HG03103 (cell line): Measurements from ENCODE around the gene LRMDA.

ENCODE experiments used
- ATAC-seq: cut with Tn5 transposase; IDR thresholded peaks from one replicate; pipeline ENCODE4 v1.9.1; 2021; ENCODE audit warnings: low read depth; ENCODE audit not compliant: unreplicated experiment

Gene LRMDA

DNA sequence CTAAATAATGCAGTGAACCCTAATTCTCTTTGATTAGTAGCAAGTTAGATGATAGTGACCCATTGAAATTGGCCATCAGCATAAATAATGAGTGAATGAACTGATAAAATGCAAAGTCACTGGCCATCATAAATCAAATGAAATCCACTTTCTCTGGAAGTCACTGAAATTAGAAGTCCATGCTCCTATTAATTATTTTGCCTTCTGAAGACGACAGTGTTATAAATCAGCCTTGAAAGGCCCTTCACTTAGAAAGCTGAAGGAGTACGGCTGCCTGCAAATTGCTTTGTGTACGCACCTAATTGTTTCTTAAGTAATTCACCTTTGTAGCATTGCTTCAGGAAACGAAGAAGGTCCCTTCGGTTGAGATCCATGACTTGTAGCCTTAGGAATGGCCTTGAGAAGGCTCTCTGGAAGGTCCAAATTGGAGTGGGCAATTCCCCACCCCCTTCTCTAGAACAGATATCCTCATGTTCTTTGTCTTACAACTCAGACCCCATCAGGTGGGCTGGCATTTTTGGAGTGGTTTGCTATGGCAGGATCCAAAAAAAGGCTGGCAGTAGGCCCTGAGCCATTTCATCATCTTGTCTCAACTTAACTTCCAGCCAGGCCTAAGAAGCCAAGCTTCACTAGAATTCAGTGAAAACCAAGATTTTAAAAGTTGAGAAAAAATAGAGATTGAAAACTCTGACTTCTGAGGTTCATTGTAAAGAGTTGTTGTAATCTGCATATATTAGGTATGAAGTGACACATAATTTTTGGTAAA is 420.3 kb downstream of the LRMDA start:
- ATAC-seq: no peak

DNA sequence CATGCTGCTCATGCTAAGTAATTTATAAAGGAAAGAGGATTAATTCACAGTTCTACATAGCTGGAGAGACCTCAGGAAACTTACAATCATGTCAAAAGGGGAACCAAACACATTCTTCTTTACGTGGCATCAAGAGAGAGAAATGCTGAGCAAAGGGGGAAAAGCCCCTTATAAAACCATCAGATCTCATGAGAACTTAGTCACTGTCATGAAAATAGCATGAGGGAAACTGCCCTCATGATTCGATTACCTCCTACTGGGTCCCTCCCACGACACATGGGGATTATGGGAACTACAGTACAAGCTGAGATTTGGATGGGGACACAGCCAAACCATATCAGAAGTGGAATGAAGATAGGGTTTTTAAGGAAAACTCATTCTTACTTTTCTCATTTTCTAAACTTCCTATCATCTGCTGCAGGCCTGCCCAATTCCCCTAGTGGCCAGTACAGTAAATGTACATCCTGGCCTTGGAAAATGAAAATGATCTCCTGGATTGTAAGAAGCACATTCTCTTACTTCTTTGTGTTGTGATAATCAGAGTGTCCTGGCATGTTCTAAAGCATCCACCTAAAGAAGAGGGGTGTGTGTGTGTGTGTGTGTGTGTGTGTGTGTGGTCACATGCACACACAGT is 421.5 kb downstream of the LRMDA start:
- ATAC-seq: no peak

DNA sequence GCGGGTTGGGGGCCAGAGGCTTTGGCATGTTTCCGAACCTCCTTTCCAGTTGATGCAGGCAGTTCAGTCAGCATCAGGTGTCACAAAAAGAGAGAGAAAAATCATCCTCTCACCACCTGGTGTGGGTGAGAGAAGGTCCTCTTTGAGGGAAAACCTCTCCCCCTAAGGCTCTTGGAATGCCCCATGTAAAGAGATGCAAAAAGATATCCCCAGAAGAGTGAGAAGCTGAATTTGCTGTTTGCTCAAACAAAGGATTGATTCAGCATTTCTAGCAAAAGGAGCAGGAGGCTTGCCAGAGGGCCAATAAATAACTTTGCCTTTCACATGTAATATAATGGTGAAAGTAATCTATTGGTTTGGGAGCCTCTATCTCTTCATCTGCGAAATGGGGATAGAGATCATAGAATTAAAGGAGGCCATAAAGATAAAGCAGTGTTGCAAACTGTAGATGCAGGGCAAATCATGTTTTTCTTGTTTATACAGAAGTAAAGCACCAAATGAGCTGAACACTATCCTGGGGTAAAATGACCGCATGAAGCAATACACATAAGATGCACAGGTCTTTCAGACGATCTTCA is 425.9 kb downstream of the LRMDA start:
- ATAC-seq: no peak

DNA sequence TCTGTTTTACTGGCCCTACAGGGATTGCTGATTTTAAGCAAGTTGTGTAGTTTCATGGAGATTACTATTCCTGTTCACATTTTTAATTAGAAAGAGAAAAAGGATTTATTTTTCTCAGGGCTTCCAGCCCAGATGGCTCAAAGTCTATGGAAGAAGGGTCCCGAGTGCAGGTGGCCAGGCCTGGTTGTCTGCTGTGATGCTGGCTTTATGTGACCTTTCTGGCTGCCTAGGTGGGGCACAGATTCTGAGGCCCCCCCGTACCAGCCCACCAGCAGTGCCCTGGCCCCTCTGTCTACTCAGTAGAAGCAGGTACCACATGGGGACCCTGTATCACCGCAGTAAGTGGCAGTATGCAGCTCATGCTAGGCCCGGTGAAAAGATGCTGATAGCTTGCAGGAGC is 426.5 kb downstream of the LRMDA start:
- no peak for ATAC-seq

DNA sequence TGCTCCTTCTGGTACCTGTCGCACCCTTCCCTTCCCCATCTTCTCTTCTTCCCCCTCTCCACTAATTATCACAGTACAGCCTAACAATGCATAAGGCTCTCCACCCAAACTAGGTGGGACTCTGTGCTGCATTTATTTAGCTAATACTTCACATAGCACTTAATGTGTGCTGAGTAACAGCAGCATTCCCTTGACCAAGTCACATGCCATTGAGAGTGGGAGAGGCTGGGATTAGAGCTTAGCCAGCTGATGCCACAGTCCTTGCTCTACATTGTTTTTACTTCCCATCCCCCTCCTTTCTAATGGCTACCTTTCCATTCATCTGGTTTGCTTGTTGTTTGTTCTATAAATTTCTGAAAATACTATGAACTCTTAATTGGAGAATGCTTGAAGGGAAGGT is 426.9 kb downstream of the LRMDA start:
- ATAC-seq: no peak

DNA sequence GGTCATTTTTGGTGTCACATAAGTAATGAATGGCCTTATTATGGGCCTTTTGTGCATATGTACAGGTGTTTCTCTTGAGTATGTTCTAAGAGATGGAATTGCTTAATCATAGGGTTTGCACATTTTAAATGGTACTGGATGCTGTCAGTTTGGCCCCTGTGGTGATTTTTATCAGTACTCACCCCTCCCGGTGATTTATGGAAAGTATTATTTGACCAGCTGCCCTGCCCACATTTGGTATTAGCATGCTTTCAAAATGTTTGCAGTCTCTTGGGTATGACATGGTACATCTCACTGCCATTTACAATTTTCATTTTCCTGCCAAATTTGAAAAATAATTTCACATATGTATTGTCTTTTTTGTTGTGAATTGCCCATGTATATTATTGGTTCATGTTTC is 427.7 kb downstream of the LRMDA start:
- no peak for ATAC-seq

DNA sequence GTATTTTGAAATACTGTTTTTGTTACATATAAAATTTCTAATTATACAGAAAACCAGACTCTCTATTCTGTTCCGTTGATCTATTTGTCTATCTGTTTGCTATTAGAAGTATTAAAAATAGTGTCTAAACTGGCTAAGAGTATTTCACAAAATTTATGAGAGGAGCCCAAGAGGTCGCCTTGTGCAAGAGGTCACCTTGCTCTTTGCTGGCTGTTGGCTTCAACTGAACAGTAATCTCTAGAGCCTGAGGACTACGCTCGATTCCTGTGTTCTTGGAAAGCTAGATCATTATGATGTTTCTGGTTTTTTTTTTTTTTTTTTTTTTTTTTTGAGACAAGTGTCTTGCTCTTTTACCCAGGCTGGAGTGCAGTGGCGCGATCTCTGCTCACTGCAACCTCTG is 428.6 kb downstream of the LRMDA start:
- ATAC-seq: no peak

DNA sequence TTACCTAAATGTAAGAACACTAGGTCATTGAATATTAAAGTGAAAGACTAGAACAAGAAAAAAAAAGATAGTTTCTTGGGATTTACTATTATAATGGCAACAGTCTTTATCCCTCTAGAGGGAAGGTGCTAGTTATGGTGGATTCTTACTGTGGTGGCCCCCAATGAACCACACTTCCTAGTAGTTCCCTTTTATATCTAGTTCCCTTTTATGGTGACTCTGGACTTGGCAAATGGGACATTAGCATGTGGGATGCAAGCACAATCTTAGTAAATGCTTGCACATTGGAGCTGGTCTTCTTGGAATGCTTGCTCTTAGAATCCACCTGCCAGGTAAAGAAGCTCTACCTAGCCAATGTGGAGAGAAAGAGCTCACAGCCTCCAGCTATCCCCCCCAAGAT is 430.2 kb downstream of the LRMDA start:
- ATAC-seq: no peak

DNA sequence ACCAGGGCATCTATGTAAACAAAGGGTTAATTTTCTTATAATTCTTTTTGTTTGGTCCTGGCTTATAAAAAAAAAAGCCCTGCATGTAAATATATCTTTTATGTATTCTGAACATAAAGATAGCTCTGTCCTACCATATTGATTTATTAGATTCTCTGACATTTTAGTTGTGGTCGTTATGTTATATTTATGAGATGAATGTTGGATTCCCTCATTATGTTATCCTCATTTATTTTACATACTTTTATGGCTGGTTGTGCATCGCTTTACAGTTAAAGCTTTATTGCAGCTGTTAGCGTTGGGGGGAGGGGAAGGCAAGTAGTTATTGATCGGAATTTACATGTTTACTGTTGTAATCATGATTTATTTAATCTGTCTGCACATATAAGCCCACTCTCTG is 431.5 kb downstream of the LRMDA start:
- no peak for ATAC-seq

DNA sequence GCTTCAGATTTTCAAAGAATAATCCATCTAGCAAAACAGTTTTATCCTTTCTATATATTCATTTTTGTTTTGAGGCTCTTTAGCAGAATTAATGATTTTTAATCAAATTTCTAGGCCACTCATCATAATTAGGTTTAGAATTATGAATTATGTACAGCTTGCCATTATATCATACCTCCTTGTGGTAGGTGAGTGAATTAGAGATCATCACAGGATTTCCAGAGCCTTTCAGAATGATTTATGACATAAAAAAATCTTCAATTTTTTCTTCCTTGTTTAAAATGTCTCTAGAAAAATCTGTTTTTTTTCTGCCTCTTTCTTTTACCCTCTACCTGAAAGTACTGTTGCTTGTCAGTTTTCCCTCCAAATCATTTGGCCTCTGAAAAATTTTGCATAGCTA is 433.3 kb downstream of the LRMDA start:
- ATAC-seq: no peak

DNA sequence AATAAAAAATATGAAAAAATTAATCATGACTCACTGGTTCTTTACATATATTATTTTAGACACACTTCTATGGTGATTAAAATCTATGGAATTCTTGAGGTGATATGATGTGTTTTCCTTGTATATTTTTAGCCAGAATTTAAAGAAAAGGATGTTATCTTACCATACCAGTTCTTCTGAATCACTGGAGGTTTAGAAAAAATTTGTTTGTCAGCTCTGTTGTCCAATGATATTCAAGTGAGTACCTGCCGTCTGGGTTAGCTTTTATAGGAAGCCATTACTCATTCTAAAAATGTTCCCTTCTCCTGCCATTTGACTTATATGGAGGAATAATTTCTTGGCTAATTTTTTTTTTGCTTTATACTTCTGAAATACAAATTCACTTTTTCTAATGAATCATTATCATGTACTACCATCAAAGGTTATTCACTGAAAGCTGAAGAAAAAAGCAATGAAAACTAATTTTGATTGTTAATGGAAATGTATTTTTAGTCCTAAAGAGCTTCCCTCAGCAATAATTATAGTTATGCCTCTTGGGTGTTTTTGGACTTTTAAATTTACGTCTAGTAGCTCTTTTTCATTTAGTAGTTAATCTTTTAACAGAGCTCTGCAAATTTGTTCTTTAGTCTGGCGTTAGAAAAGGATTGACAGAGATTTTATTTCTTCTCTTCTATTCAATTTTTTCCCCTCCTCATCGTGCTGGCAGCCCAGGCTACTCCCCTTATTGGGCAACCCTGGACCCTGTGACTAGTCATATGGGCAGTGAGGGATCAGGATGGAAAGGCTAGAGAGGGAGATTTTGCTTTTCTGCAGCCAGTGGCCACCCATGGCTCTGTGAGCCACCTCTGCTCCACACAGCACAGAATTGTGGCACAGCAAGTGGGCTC is 434.2 kb downstream of the LRMDA start:
- no peak for ATAC-seq

DNA sequence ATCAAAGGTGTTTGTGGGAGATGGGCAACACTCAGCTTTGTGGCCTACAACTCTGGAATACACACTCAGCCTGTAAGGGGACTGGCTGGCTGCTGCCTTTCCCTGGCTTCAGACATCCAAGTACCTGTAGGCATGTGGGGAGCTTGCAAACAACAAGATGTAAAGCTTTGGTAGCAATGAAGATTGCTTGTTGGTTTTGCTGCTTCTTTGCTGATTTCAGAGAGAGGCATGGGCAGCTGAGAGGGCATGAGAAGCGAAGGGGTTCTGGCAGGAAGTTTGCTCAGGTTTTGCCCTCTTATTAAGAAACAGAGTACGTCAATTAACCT is 434.8 kb downstream of the LRMDA start:
- no peak for ATAC-seq

DNA sequence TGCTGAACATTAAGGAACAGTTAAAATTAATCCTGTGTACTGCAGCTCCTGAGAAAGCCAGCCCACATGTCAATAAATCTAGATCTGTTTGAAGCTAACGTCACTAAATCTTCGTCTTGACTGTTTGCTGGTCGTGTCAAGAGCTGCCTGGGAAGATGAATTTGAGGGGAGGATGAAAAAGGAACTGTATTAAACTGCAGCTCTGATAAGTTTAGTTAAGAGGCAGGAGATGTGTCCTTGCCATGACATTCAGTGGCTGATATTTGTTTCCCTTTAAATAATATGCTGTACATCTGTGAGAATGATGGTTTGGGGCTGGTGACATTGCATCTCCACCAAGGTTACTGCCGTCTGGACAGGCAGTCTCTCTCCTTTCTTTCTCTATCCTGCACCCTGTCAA is 435.3 kb downstream of the LRMDA start:
- ATAC-seq: no peak

DNA sequence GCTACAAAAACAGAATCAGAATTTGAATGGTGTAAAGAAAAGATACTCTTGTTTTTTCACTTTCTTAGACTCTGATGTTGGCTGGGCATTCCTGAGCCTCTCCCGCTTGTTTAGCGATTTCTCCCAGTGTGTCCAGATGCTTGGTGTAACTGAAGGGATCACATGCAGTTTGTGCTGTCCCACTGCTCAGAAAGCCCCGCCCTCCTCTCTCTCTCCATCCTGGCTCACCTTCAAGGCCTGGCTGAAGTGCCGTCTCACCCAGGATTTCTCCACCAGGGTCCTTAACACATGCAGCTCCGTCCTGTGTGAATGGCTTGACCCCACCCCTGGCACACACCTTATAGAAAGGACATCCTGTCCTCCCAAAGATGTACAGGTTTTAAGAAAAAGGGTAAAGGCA is 437.1 kb downstream of the LRMDA start:
- ATAC-seq: no peak

DNA sequence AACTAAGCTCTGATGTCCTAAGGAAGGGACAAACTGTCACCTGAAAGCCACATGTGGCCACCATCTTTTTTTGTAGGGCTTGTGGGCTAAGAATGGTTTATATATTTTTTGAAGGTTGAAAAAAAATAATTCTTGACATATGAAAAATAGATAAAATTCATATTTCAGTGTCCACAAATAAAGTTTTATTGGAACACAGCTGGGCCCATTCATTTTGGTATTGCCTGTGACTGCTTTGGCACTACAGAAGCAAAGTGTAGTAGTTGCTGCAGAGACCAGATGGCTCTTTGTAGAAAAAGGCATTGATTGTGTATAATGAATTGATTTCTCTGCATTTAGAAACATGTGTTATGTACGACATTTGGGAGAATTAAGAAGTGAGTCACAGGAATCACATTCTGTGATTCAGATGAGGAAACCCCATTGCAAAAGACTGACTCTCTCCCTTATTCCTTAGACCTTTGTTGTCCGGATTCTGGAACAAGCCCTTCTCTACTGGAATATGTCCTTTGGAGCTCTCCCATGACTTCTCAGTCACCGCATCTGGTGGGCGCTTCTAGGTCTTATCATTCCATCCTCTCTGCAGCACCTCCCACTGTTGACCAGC is 438.7 kb downstream of the LRMDA start:
- ATAC-seq: no peak

DNA sequence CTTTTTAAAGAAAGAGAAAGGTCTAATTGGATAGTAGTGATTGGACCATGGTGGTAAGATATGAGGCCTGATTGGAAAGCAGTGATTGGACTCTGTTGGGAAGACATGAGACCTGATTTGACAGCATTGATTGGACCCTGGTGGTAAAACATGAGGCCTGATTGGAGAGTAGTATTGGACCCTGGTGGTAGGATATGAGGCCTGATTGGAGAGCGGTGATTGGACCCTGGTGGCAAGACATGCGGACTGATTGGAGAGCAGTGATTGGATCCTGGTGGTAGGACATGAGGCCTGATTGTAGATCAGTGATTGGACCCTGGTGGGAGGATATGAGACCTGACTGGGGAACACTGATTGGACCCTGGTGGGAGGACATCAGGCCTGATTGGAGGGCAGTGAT is 444.3 kb downstream of the LRMDA start:
- ATAC-seq: no peak

DNA sequence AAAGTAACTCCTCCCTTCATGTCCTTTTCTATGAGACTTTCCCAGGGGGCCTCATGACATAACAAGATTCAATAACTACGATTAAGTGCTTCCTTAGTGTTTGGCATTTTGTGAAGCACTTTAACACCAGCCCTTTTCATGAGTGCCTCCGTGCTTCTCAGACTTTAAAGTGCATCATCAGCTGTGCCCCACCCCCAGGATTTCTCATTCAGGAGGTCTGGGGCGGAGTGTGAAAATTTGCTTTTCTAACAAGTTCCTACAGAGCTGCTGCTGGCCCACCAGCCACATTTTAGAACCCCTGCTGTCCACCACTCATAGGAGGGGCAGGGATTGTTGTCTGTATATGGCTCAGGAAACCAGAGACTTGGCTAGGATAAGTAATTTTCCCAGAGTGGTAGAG is 445.3 kb downstream of the LRMDA start:
- ATAC-seq: no peak

DNA sequence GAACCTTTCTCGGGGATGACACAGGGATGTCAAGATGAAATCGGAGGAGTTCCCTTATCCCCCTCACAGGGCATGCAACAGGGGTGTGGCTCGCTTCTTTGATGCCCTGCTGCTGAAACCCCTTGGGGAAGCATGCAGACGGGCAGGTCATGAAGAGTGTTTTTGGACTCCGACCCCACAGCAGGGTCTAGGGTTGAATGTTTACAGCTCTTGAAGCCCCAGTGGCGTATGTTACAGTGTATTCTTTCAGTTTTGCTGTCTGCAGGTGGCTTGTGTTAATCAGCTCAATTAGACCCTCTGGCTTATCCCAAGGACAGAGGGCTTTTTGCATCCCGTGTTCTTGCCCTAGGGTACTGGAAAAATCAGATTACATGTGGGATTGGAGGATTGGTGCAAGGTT is 446.5 kb downstream of the LRMDA start:
- ATAC-seq: no peak

DNA sequence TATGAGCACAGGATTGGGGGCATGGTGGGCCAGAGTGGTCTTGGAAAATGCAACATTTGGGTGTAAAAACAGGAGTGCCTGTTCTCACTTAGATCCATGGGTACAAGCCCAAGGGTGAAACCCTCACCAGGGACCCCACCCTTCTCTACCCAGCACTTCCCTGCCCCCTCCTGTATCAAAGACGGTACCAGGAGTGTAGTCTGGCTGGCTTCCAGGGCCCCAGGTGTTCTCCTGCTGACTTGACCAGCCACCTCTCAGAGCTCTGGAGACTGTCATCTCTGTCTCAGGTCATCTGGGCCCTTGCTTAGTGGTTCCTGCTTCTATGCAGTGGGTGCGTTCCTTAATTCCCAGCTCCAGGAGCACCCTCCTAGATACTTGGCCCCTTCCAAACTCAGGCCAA is 447.2 kb downstream of the LRMDA start:
- ATAC-seq: no peak

DNA sequence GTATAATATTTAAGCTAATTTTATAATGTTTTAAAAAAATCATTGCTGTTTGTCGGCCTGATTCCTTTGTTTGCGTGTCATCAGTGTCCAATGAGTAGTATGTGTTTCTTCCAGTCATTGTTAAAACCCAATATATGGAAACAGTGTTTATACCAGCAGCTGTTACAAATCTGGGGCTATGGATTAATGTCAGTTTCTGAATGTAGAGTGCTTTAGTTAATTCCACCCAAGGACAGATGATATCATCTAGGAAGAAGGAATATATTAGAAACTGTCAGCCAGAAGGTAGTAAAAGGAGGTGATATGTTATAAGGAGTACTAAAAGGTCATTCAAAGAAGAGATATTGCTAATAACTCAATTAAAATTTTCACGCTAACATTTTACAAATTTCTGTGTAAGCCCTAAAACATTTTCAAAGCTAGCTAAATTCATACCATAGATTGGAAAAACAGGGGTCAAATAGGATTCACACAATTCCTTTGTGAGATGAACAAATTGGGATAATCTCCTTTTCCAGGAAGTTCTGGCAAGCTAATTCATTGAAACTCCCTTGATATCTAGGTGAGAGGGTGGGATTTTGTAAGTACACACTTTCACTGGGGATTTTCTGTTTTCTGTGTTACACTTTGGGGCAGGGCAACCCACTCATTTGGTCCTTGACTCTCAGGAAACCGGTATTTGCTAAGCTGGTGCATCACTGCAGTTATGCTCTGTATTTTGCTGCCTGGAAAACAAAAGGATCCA is 448.8 kb downstream of the LRMDA start:
- no peak for ATAC-seq
